HG03354 (cell line): ENCODE results near the gene NRSN2.
"Not testable (repeated sequence)": the region's sequence is repeated elsewhere in the genome, so short reads cannot be mapped to it uniquely, and the experiment has no call there.

Experiments
- ATAC-seq: cut with Tn5 transposase; IDR thresholded peaks from one replicate; pipeline ENCODE4 v1.9.1; 2021; ENCODE audit warnings: mild to moderate bottlenecking; ENCODE audit not compliant: unreplicated experiment, poor library complexity, severe bottlenecking

Gene NRSN2

DNA sequence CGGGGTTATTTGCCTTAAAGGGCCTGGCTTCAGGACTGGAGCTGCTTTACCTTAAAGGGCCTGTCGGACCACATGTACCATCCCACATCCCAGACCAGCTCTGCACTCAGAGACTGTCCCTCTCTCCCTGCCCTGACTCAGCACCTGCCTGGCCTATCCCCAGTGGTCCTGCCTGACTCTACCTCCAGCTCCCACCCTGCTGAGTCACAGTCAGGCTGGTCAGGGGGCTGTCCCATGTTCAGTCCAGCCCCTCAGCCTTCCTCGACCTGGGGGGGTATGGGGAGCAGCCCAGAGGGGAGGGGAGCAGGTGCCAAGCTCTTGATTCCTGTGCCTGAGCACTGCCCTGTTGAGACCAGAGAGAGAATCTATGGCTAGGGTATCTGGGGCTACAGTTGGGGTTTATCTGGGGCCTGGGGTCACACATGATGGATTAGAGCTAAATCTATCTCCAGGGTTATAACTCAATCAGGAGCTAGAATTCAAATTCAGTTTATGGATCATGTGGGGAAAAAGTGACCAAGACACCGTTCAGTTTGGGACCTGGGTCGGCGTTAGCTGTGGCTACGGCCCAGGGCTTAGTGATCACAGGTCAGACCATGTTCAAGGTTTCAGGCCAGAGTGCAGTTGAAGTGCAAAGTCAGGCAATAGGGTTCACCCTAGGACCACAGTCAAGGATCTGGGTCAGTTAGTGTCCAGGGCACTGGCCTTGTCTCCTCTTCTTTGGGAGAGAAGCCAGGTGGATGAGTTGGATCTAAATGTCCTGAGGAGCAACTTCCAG is 24.3 kb downstream of the NRSN2 start:
- ATAC-seq, result no peak

DNA sequence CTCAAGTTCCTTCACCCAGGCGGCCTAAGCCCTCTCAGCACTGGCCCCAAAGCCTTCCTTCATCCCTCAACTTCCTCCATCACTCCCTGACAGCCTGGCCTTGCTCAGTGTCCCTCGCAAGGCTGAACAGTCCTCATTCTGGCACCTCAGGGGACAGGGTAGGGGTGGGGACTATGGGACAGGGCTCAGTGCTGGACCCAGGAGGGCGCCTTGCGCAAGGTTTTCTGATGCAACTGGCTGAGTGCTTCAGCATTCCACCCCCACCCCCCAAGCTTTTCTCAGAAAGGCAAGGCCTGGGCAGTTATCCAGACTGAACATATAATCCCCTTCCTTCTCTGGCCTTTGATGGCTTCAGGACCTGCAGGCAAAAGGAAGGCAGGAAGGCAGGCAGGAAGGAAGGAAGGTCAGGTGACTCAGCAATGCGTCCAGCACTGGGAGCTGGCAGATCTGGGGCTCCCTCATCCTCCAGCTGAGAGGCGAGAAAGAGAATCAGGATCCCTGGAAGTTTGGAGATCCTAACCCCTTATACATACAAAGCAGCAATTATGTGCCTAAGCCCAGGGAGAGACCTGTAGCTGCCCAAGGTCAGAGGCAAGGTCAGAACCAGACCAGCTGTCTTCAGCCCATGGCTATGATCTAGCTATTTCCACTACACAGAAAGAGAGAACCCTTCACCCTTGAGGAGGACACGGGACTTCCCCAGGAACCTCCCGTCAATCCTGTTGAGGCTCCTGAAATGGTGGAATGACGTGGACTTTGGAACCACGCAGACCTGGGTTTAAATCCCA is 25.0 kb downstream of the NRSN2 start:
- ATAC-seq, result no peak

DNA sequence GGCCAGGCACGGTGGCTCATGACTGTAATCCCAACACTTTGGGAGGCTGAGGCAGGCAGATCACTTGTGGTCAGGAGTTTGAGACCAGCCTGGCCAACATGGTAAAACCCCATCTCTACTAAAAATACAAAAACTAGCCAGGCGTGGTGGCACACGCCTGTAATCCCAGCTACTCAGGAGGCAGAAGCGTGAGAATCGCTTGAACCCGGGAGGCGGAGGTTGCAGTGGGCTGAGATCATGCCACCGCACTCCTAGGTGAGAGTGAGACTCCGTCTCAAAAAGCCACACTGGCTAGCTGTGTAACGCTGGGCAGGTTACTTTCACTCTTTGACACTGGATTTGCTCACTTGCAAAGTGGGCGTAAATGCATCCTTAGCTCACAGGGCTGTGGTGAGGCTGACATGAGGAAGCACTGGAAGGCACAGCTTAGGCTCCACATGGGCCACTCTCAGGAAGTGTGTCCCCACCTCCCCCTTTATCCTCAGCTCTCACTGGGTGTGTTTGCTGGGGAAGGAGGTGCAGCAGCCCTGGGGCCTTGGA is 25.7 kb downstream of the NRSN2 start:
- not testable (repeated sequence) for ATAC-seq

DNA sequence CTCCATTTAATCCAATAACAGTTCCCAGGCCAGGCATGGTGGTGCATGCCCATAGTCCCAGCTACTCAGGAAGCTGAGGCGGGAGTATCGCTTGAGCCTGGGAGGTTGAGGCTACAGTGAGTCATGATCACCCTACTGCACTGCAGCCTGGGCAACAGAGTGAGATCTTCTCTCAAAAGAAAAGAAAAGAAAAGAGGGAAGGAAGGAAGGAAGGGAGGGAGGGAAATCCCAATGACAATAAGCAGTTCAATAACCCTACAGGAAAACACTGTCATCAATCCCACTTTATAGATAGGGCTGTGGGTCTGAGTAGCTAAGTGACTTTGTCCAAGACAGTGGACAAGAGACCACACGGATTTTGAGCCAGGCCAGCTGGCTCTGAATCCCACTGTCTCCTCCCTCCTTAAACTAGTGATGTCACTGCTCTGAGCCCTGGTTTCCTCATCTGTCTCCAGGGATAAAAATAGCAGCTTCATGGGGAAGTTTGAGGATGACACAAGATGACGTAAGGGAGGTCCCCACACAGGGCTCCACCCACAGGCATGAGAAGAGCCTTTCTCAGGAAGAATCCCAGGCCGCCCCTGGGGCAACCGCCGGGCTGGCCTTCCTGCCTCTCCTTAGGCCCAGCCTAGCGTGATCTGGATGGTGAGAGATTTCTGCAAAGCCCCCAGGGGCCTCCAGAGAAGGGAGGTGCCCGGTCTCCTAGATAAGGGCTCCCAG is 26.4 kb downstream of the NRSN2 start:
- no peak for ATAC-seq

- ATAC-seq, result no peak
Measured at GRCh38 chr20:375265-375889, 28.5 kb downstream of the NRSN2 start.

GRCh38 chr20:376089-376488 is 29.2 kb downstream of the NRSN2 start:
- no peak for ATAC-seq

- no peak for ATAC-seq
Measured at GRCh38 chr20:376750-377149, 29.8 kb downstream of the NRSN2 start.

DNA sequence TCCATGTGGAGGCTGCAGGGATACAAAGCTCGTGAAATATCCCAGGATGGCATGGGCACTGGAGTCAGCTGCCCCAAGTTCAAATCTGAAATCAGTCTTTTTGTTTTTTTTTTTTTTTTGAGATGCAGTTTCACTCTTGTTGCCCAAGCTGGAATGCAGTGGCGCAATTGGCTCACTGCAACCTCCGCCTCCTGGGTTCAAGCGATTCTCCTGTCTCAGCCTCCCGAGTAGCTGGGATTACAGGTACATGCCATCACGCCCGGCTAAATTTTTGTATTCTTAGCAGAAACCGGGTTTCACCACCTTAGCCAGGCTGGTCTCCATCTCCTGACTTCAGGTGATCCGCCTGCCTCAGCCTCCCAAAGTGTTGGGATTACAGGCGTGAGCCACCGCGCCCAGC is 30.7 kb downstream of the NRSN2 start:
- not testable (repeated sequence) for ATAC-seq

DNA sequence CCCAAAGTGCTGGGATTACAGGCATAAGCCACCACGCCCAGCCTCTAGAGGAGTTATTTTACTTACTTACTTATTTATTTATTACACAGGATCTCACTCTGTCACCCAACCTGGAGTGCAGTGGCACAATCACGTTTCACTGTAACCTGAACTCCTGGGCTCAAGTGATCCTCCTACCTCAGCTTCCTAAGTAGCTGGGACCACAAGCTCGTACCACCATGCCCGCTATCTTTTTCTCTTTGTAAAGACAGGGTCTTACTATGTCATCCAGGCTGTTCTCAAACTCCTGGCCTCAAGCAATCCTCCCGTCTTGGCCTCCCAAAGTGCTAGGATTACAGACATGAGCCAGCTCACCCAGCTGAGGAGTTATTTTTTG is 32.0 kb downstream of the NRSN2 start:
- no peak for ATAC-seq

DNA sequence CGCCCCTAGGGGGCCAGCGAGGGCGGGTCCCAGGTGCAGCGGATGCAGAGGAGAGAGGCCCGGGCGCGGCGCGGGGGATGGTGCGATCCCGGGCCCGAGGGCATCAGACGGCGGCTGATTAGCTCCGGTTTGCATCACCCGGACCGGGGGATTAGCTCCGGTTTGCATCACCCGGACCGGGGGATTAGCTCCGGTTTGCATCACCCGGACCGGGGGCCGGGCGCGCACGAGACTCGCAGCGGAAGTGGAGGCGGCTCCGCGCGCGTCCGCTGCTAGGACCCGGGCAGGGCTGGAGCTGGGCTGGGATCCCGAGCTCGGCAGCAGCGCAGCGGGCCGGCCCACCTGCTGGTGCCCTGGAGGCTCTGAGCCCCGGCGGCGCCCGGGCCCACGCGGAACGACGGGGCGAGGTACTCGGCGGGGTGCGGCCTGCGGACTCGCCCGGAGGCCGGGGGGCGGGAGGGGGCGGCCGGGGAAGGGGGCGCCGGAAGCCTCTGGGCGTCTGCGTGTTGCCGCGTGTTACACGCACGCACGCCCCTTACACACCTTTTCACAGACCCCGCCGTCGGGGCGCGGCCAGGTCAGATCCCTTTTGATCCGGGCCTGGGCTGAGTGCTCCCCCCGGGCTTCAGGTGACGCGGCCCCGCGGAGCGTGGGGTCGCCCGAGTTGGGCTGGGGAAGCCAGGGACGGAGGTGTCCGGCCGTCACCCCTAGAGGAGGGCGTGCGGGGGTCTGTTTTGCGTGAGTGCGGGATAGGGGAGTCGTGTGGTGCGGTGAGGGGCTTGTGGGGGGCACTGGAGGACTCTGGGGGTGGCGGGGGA is 34.1 kb downstream of the NRSN2 start:
- ATAC-seq, result peak; percentile 63

DNA sequence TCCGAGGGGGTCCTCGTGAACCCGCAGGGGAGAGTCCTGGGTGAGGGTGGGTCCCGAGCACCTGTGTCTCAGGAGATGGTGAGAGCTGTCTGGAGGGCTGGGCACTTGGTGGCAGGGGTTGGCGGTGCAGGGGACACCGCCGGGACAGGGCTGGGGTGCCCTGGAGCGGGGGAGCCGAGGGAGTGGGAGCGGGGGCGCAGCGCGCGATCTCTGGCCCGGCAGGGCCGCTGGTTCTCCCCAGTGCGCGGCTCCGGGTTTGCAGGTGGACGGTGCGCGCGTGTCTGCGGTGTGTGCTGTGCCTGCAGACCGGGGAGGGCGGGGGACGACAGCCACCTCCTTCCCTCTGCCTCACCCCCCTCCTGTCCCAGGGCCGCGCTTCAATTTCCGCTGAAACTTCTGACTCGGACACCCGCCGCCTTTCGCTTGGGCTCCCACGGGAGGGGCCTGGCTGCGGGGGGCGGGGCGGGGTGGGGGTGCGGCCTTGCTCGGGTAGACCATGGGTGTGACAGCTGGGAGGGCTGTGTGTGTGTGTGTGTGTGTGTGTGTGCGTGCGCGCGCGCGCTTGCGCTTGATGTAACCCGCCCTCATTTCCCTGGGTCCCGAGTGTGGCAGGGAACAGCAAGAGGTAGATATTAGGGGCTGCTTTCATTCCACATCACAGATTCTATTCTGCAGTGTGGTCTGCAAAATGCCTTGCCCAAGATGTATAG is 34.8 kb downstream of the NRSN2 start:
- peak; percentile 70 for ATAC-seq

- ATAC-seq, result no peak
Measured at GRCh38 chr20:382291-383115, 35.6 kb downstream of the NRSN2 start.

DNA sequence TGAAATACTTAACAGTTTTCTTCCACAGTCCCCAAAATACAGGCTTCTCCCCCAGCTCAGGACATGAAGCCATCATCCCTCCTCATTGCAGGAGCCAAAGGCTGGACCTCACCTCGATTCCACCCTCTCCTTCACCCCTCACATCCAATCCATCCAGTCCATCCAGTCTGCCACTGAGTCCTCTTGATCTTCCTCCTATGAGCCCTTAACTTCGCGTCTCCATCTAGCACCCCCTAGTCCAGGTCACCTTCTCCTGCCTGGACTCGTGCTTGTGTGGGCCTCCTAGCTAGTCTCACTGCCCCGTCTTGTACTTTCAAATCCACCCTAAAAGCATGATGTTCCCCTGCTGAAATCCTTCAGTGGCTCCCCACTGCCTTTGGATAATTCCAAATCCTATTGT is 37.0 kb downstream of the NRSN2 start:
- ATAC-seq, result no peak

GRCh38 chr20:384723-385122 is 37.8 kb downstream of the NRSN2 start:
- no peak for ATAC-seq

DNA sequence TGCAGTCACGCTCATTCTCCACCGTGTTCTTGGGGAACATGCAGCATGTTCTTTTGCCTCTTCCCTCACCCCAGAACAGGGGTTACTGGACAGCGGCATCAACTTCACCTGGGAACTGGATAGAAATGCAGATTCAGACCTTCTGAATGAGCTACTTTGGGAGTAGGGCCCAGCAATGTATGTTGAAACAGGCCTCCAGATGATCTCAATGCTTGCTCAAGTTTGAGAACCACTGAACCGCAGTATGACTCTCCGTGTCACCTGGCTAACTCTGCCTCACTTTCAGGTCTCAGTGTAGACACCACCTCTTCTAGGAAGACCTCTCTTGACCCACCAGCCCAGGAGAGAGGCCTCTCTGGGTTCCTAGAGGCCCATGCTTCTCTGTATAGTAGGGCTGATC is 38.5 kb downstream of the NRSN2 start:
- no peak for ATAC-seq

DNA sequence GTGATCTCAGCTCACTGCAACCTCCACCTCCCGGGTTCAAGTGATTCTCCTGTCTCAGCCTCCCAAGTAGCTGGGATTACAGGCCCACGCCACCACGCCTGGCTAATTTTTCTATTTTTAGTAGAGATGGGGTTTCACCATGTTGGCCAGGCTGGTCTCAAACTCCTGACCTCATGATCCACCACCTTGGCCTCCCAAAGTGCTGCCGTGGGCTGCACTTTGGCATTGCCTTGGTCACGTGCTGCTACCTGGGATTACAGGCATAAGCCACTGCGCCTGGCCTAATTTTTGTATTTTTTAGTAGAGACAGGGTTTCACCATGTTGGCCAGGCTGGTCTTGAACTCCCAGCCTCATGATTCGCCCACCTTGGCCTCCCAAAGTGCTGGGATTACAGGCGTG is 39.7 kb downstream of the NRSN2 start:
- not testable (repeated sequence) for ATAC-seq

GRCh38 chr20:387520-387919 is 40.6 kb downstream of the NRSN2 start:
- ATAC-seq, result no peak
